Measurements from ENCODE around the gene OR3A2. TPM values are rescaled to one million over a fixed set of nuclear protein-coding genes. Genes with fewer than 3 reads are reported as not detected.

Gene OR3A2
- total and polyA plus RNA-seq, 2 of the 13 experiments (the other 11 are each of a cell fraction or from before 2014, with no cell fraction given): not detected

GRCh38 chr17:3308603-3309002 lies 77.5 kb downstream of the OR3A2 start:
- H3K4me2 ChIP-seq (ENCODE audit: low read depth, low read length): no peak overlapping the region
- no peaks in the 10 kb centered on the region for H3K9me3 ChIP-seq (ENCODE audit: low read length)
- H3K4me1 ChIP-seq (ENCODE audit: insufficient read depth, low read length): no peaks in the 10 kb centered on the region
- no peak overlapping the region for H3K4me3 ChIP-seq (replicated peaks in 1 of 3; ENCODE audit: insufficient read depth in 1 of 3, low read depth in 2 of 3, low read length in 3 of 3)
- FAIRE-seq: no peak
- no peaks in the 10 kb centered on the region for H3K79me2 ChIP-seq (ENCODE audit: insufficient read depth, low read length)
- ATAC-seq: no peak
- intact Hi-C loops (cut with micrococcal nuclease; ENCODE audit: unreplicated experiment): no loop called here
- CTCF ChIA-PET (ENCODE audit: low intra/inter-chr PET ratio, low total read pairs): no interaction called here
- no peak overlapping the region for H3K9ac ChIP-seq (ENCODE audit: insufficient read depth, low read depth, low read length)
- in situ Hi-C loops (cut with HindIII; ENCODE audit: extremely low pct_ligation_motif_present, low pct_unique_long_range_greater_than_20kb): no loop called here
- no TSS peak for BruUV-seq (replicated peaks)
- H4K20me1 ChIP-seq (ENCODE audit: insufficient read depth, low read length): no peaks in the 10 kb centered on the region
- H3K36me3 ChIP-seq (replicated peaks in 1 of 2; ENCODE audit: control insufficient read depth in 1 of 2, insufficient read depth in 2 of 2, low read length in 2 of 2): no peaks in the 10 kb centered on the region
- 15% methylated on average over 4 of the region's 4 CpGs for WGBS (ENCODE audit: low lambda C conversion rate)
- no peak for DNase-seq (ENCODE audit: low spot score)
- no peak overlapping the region for H3K27ac ChIP-seq (ENCODE audit: extremely low read length, insufficient read depth, low read length)
- peaks cover 0 to 10% of the 10 kb centered on the region in 2 experiments; a peak in 3 of 5 replicates for H3K27me3 ChIP-seq (ENCODE audit: control insufficient read depth in 1 of 2, insufficient read depth in 2 of 2, low read length in 2 of 2)
- POLR2A ChIA-PET: no interaction called here
- H2AFZ ChIP-seq (ENCODE audit: low read length): no peak overlapping the region
- TF ChIP-seq, protein P1, sequence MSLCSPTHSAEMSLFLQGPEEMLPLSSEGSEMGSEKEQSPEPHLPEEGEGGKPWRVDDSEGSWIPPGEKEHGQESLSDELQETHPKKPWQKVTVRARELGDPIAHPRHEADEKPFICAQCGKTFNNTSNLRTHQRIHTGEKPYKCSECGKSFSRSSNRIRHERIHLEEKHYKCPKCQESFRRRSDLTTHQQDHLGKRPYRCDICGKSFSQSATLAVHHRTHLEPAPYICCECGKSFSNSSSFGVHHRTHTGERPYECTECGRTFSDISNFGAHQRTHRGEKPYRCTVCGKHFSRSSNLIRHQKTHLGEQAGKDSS (CRISPR knock-in tag; IDR thresholded peaks at IDR 0.05; ENCODE audit: borderline replicate concordance, low read depth): no peak
- TF ChIP-seq, protein P2, sequence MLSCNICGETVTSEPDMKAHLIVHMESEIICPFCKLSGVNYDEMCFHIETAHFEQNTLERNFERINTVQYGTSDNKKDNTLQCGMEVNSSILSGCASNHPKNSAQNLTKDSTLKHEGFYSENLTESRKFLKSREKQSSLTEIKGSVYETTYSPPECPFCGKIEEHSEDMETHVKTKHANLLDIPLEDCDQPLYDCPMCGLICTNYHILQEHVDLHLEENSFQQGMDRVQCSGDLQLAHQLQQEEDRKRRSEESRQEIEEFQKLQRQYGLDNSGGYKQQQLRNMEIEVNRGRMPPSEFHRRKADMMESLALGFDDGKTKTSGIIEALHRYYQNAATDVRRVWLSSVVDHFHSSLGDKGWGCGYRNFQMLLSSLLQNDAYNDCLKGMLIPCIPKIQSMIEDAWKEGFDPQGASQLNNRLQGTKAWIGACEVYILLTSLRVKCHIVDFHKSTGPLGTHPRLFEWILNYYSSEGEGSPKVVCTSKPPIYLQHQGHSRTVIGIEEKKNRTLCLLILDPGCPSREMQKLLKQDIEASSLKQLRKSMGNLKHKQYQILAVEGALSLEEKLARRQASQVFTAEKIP (CRISPR knock-in tag; IDR thresholded peaks at IDR 0.05; ENCODE audit: borderline replicate concordance): no peak
- no peak for TF ChIP-seq HNRNPUL1 (IDR thresholded peaks at IDR 0.05; ENCODE audit: low read depth, low read length)
- no peak for TF ChIP-seq ZNF432 (CRISPR knock-in tag; IDR thresholded peaks at IDR 0.05; ENCODE audit: borderline replicate concordance)
- TF ChIP-seq ZNF484 (CRISPR knock-in tag; IDR thresholded peaks at IDR 0.05; ENCODE audit: borderline replicate concordance, low read depth): no peak
- TF ChIP-seq, protein P3, sequence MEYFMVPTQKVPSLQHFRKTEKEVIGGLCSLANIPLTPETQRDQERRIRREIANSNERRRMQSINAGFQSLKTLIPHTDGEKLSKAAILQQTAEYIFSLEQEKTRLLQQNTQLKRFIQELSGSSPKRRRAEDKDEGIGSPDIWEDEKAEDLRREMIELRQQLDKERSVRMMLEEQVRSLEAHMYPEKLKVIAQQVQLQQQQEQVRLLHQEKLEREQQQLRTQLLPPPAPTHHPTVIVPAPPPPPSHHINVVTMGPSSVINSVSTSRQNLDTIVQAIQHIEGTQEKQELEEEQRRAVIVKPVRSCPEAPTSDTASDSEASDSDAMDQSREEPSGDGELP (IDR thresholded peaks at IDR 0.05; ENCODE audit: borderline replicate concordance, low read depth): no peak
- no peak for TF ChIP-seq ATF3 (CRISPR knock-in tag; IDR thresholded peaks at IDR 0.05)
- no peak for TF ChIP-seq ZNF260 (CRISPR knock-in tag; IDR thresholded peaks at IDR 0.05; ENCODE audit: borderline replicate concordance, low read depth)
- no peak for TF ChIP-seq ZFP62 (CRISPR knock-in tag; IDR thresholded peaks at IDR 0.05)
- TF ChIP-seq ZSCAN22 (CRISPR knock-in tag; IDR thresholded peaks at IDR 0.05): no peak
- no peak for TF ChIP-seq ZNF24 (IDR thresholded peaks at IDR 0.05)
- TF ChIP-seq, protein P4, sequence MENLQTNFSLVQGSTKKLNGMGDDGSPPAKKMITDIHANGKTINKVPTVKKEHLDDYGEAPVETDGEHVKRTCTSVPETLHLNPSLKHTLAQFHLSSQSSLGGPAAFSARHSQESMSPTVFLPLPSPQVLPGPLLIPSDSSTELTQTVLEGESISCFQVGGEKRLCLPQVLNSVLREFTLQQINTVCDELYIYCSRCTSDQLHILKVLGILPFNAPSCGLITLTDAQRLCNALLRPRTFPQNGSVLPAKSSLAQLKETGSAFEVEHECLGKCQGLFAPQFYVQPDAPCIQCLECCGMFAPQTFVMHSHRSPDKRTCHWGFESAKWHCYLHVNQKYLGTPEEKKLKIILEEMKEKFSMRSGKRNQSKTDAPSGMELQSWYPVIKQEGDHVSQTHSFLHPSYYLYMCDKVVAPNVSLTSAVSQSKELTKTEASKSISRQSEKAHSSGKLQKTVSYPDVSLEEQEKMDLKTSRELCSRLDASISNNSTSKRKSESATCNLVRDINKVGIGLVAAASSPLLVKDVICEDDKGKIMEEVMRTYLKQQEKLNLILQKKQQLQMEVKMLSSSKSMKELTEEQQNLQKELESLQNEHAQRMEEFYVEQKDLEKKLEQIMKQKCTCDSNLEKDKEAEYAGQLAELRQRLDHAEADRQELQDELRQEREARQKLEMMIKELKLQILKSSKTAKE (CRISPR knock-in tag; IDR thresholded peaks at IDR 0.05; ENCODE audit: borderline replicate concordance): no peak
- no peak for TF ChIP-seq MAZ (IDR thresholded peaks at IDR 0.05; ENCODE audit: borderline replicate concordance, low read depth, low read length)
- TF ChIP-seq MAZ (CRISPR knock-in tag; IDR thresholded peaks at IDR 0.05; ENCODE audit: low read depth): no peak
- no peak for TF ChIP-seq PTBP1 (IDR thresholded peaks at IDR 0.05; ENCODE audit: low read depth, low read length, poor library complexity, severe bottlenecking)
- no peak for TF ChIP-seq EP300 (IDR thresholded peaks at IDR 0.05; ENCODE audit: low read depth in 2 of 2, low read length in 2 of 2)
- no peak for TF ChIP-seq EP300 (CRISPR knock-in tag; IDR thresholded peaks at IDR 0.05; ENCODE audit: borderline replicate concordance)
